Natural killer cell treated with Interleukin-12 subunit alpha and Interleukin-12 subunit beta and Interleukin-15 and Interleukin-18, amount 100 ng/mL, for 72 hours (primary cell): Measurements from ENCODE around the gene DDHD1. TPM values are rescaled to one million over a fixed set of nuclear protein-coding genes. Genes with fewer than 3 reads are reported as not detected.
A peak's percentile ranks its signal among the peaks of the same experiment; 100 is the strongest.
"Not testable (repeated sequence)": the region's sequence is repeated elsewhere in the genome, so short reads cannot be mapped to it uniquely, and the experiment has no call there.

Experiments used
- ATAC-seq, 2 donors: fragments of 150-1000 bp; cut with Tn5 transposase in 1 of 2; sonication (Bioruptor Pico), chemical (Tn5 transposase) in 1 of 2; 2 replicates each; pipeline ENCODE4 v1.10.0; 2021
- DNase-seq: peaks from one replicate; pipeline ENCODE4 v3.0.0; 2022; ENCODE audit warnings: low spot score
- H3K27ac Mint-ChIP-seq, 2 donors: 1 replicate in 1 of 2; 2 replicates in 1 of 2; pipeline ENCODE4 v1.8.0; 2022; ENCODE audit warnings: mixed read lengths in 2 of 2, mild to moderate bottlenecking in 1 of 2, moderate library complexity in 1 of 2
- H3K27me3 Mint-ChIP-seq, 2 donors: 1 replicate in 1 of 2; 2 replicates in 1 of 2; pipeline ENCODE4 v1.8.0; 2022; ENCODE audit warnings: mixed read lengths in 2 of 2
- H3K36me3 Mint-ChIP-seq: one replicate; pipeline ENCODE4 v1.8.0; 2022; ENCODE audit warnings: mixed read lengths
- H3K4me1 Mint-ChIP-seq, 2 donors: 1 replicate in 1 of 2; 2 replicates in 1 of 2; pipeline ENCODE4 v1.8.0; 2022; ENCODE audit warnings: low read depth in 2 of 2, mixed read lengths in 2 of 2, mild to moderate bottlenecking in 1 of 2
- H3K4me3 Mint-ChIP-seq: one replicate; pipeline ENCODE4 v1.8.0; 2022; ENCODE audit warnings: mixed read lengths
- H3K9me3 Mint-ChIP-seq: 2 replicates; pipeline ENCODE4 v1.8.0; 2022; ENCODE audit warnings: mixed read lengths
- total RNA-seq, 2 donors: library from RNA; stranded (reverse); gene quantifications; one replicate each; pipeline ENCODE4 v1.2.3, GENCODE V29; 2022

Gene DDHD1
- 10 to 100 TPM; 71.3 to 87.5 TPM for total RNA-seq

GRCh38 chr14:53152887-53153701 lies at the start of gene DDHD1:
TSS of gene DDHD1 (minus strand) at chr14:53153323. CDS start at chr14:53153098, 225 bp downstream.
- peak within 1 kb of the TSS; percentile 100 for H3K4me3 Mint-ChIP-seq
- H3K27me3 Mint-ChIP-seq: no peaks in the 10 kb centered on the region
- H3K27ac Mint-ChIP-seq: peak within 1 kb of the TSS; percentile 91 to 99
- ATAC-seq (peak; percentile 90 to 96), DNase-seq (peak; percentile 93)
- H3K4me1 Mint-ChIP-seq: peaks cover 47 to 55% of the 10 kb centered on the region in 2 donors
- H3K36me3 Mint-ChIP-seq: peaks cover 18% of the 10 kb centered on the region
- H3K9me3 Mint-ChIP-seq: no peaks in the 10 kb centered on the region

GRCh38 chr14:53195949-53196348 lies 42.8 kb upstream of the DDHD1 start:
- no peaks in the 10 kb centered on the region for H3K27me3 Mint-ChIP-seq
- no peak for DNase-seq
- peaks cover 23% of the 10 kb centered on the region for H3K36me3 Mint-ChIP-seq

GRCh38 chr14:53193193-53193592 lies 40.1 kb upstream of the DDHD1 start:
- ATAC-seq: no peak
- peaks cover 3% of the 10 kb centered on the region for H3K9me3 Mint-ChIP-seq
- H3K27me3 Mint-ChIP-seq: no peaks in the 10 kb centered on the region
- peaks cover 2 to 3% of the 10 kb centered on the region in 2 donors for H3K4me1 Mint-ChIP-seq
- no peak for DNase-seq
- no peak overlapping the region for H3K4me3 Mint-ChIP-seq
- H3K27ac Mint-ChIP-seq: no peak overlapping the region
- peaks cover 9% of the 10 kb centered on the region for H3K36me3 Mint-ChIP-seq

More at GRCh38 chr14:53195949-53196348, 42.8 kb upstream of the DDHD1 start:
- Mint-ChIP-seq H3K4me1 (peaks cover under 1% of the 10 kb centered on the region in 2 donors), H3K9me3 (peaks cover 8% of the 10 kb centered on the region), H3K4me3 (no peak overlapping the region), H3K27ac (no peak overlapping the region)
- no peak for ATAC-seq

- DNase-seq: no peak
- Mint-ChIP-seq H3K4me1 (peaks cover 2 to 3% of the 10 kb centered on the region in 2 donors), H3K4me3 (no peak overlapping the region), H3K27me3 (no peaks in the 10 kb centered on the region), H3K9me3 (no peaks in the 10 kb centered on the region), H3K36me3 (no peaks in the 10 kb centered on the region), H3K27ac (no peak overlapping the region)
- ATAC-seq: no peak
Measured at GRCh38 chr14:53192052-53192760, 39.1 kb upstream of the DDHD1 start.

- H3K9me3 Mint-ChIP-seq: no peaks in the 10 kb centered on the region
- peak overlapping the region; percentile 16 for H3K4me3 Mint-ChIP-seq
- no peak for DNase-seq
- no peaks in the 10 kb centered on the region for H3K27me3 Mint-ChIP-seq
- H3K4me1 Mint-ChIP-seq: peaks cover 2 to 3% of the 10 kb centered on the region in 2 donors
- ATAC-seq: peak; percentile 40 to 68
- no peaks in the 10 kb centered on the region for H3K36me3 Mint-ChIP-seq
- H3K27ac Mint-ChIP-seq: no peak overlapping the region
Measured at GRCh38 chr14:53190938-53191337, 37.8 kb upstream of the DDHD1 start.

GRCh38 chr14:53187921-53188463 lies 34.9 kb upstream of the DDHD1 start:
- H3K27me3 Mint-ChIP-seq: no peaks in the 10 kb centered on the region
- H3K27ac Mint-ChIP-seq: no peak overlapping the region
- no peak overlapping the region for H3K4me3 Mint-ChIP-seq
- no peaks in the 10 kb centered on the region for H3K36me3 Mint-ChIP-seq
- DNase-seq (no peak), ATAC-seq (no peak)
- no peaks in the 10 kb centered on the region for H3K9me3 Mint-ChIP-seq
- peaks cover 2 to 3% of the 10 kb centered on the region in 2 donors for H3K4me1 Mint-ChIP-seq

DNA sequence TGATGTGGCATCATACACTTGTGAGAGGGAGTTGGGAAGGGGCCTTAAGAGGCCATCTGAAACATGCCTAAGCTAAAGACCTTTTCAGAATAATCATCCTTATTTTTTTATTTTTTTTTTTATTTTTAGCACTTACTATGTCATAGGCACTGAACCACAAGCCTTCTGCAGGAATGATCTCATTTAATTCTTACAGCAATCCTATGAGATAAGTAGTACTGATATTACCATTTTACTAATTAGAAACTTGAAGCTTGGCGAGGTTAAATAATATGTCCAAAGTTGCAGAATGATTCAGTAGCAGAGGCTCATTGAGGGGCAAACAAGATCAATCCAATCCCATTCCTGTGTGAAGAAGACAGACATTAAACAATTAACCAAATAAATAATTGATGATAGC lies 33.4 kb upstream of the DDHD1 start:
- H3K27ac Mint-ChIP-seq: no peak overlapping the region
- no peak overlapping the region for H3K4me3 Mint-ChIP-seq
- H3K9me3 Mint-ChIP-seq: no peaks in the 10 kb centered on the region
- H3K4me1 Mint-ChIP-seq: peaks cover 5 to 6% of the 10 kb centered on the region in 2 donors
- no peak for ATAC-seq
- no peaks in the 10 kb centered on the region for H3K36me3 Mint-ChIP-seq
- H3K27me3 Mint-ChIP-seq: no peaks in the 10 kb centered on the region
- DNase-seq: no peak

- Mint-ChIP-seq H3K4me1 (peaks cover 19 to 22% of the 10 kb centered on the region in 2 donors), H3K27me3 (no peaks in the 10 kb centered on the region), H3K27ac (no peak overlapping the region), H3K36me3 (no peaks in the 10 kb centered on the region), H3K4me3 (no peak overlapping the region), H3K9me3 (no peaks in the 10 kb centered on the region)
- DNase-seq (no peak), ATAC-seq (no peak)
Measured at GRCh38 chr14:53183611-53184010, 30.5 kb upstream of the DDHD1 start.

- no peak overlapping the region for H3K4me3 Mint-ChIP-seq
Measured at GRCh38 chr14:53183056-53183455, 29.9 kb upstream of the DDHD1 start.

DNA sequence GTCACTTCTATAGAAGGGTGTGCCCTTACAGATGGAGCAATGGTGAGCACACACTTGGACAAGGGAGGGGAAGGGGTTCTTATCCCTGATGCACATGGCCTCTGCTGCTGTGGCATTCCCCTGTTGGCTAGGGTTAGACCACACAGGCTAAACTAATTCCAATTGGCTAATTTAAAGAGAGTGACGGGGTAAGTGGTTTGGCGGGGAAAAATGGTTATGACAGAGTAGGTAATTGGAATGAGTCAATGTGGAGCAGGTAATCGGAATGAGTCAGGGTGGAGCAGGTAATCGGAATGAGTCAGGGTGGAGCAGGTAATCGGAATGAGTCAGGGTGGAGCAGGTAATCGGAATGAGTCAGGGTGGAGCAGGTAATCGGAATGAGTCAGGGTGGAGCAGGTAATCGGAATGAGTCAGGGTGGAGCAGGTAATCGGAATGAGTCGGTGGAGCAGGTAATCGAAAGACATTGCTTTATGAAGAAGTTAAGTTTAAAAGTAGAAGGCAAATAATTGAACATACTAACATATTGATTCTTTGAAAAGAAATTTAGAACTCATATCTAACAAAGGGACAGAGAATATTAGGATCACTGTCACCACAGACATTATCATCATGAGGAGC lies 28.4 kb upstream of the DDHD1 start:
- H3K27ac Mint-ChIP-seq: peak overlapping the region; percentile 30 to 32

More at GRCh38 chr14:53183056-53183455, 29.9 kb upstream of the DDHD1 start:
- DNase-seq: no peak
- Mint-ChIP-seq H3K36me3 (no peaks in the 10 kb centered on the region), H3K9me3 (no peaks in the 10 kb centered on the region), H3K4me1 (peaks cover 19 to 22% of the 10 kb centered on the region in 2 donors), H3K27ac (no peak overlapping the region), H3K27me3 (no peaks in the 10 kb centered on the region)
- no peak for ATAC-seq

DNA sequence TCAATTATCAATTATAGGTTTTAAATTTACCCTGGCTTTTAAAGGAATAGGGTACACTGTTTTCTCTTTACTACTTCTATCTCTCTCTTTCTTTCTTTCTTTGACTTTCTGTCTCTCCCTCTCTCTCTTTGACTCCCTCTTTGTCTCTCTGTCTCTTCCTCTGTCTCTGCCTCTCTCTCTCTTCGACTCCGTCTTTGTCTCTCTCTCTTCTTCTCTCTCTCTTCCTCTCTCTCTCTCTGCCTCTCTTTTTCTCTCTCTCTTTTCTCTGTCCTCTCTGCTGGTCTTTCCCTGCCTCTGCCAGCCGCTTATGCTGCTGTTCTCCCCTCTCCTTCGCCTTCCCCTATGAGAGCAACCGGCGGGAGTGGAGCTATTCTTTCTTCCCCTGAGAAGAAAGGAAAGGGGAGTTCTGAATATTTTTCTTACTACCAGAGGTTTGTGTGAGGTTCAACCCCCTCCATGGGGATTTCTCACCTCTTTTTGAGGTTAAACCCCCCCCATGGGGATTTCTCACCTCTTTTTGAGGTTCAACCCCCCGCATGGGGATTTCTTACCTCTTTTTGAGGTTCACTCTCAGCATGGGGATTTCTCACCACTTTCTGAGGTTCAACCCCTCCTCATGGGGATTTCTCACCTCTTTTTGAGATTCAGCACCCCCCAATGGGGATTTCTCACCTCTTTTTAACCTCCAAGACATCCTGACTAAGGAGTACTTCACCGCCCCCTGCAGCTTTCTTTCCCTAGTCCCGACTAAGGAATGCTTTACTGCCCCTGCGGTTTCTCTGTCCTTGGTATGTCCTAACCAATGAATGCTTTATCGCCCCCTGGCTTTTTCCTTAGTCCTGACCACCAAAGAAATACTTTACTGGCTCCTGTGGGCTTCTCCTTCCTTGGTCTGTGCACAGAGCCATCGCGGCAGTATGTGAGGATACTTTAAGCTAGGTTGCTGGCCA lies 27.4 kb upstream of the DDHD1 start:
- peak; percentile 68 for DNase-seq
- ATAC-seq: peak; percentile 63 to 73
- H3K27ac Mint-ChIP-seq: peak overlapping the region; percentile 30 to 32
- H3K4me1 Mint-ChIP-seq: peaks cover 22 to 23% of the 10 kb centered on the region in 2 donors
- H3K4me3 Mint-ChIP-seq: peak overlapping the region; percentile 38
- no peaks in the 10 kb centered on the region for H3K36me3 Mint-ChIP-seq
- no peaks in the 10 kb centered on the region for H3K27me3 Mint-ChIP-seq
- H3K9me3 Mint-ChIP-seq: no peaks in the 10 kb centered on the region

More for the DNA sequence above, 28.4 kb upstream of the DDHD1 start:
- not testable (repeated sequence) for DNase-seq, ATAC-seq, H3K36me3 Mint-ChIP-seq, H3K9me3 Mint-ChIP-seq, H3K27me3 Mint-ChIP-seq
- Mint-ChIP-seq H3K4me3 (peak overlapping the region; percentile 35), H3K4me1 (peaks cover 22 to 23% of the 10 kb centered on the region in 2 donors)

GRCh38 chr14:53179486-53180005 lies 26.4 kb upstream of the DDHD1 start:
- H3K4me1 Mint-ChIP-seq: peaks cover 22 to 23% of the 10 kb centered on the region in 2 donors
- not testable (repeated sequence) for H3K27ac Mint-ChIP-seq, DNase-seq, H3K36me3 Mint-ChIP-seq, H3K9me3 Mint-ChIP-seq, H3K27me3 Mint-ChIP-seq, ATAC-seq, H3K4me3 Mint-ChIP-seq
